ENCODE measurements around the gene NECTIN4. TPM values are rescaled to one million over a fixed set of nuclear protein-coding genes. Genes with fewer than 3 reads are reported as not detected.

Gene NECTIN4
- total and polyA plus RNA-seq, 10 of the 15 experiments (the other 5 are each of a cell fraction or from before 2014, with no cell fraction given) = 2.8 to 8.7 (median 3.7) TPM

- 0 out of 2 replicates have a peak, but pooled peaks have one; percentile 76 for TF ChIP-seq TCF3 (IDR thresholded peaks at IDR 0.05; ENCODE audit: borderline replicate concordance, insufficient read depth, low read depth, low read length)
- peak; percentile 43; the same call in 1 of the 2 replicates for TF ChIP-seq HDGF (IDR thresholded peaks at IDR 0.05)
- TF ChIP-seq CBX5 (IDR thresholded peaks at IDR 0.05; ENCODE audit: low read depth) = no peak
- 0 out of 2 replicates have a peak, but pooled peaks have one; percentile 0 for TF ChIP-seq SMC3 (IDR thresholded peaks at IDR 0.05; ENCODE audit: borderline replicate concordance, low read length)
- peak; percentile 61; the same call in 1 of the 2 replicates for TF ChIP-seq SPI1 (IDR thresholded peaks at IDR 0.05; ENCODE audit: borderline replicate concordance, insufficient read depth, low read depth, low read length)
- TF ChIP-seq ZNF592 (IDR thresholded peaks at IDR 0.05) = no peak
- TF ChIP-seq RUNX3 (IDR thresholded peaks at IDR 0.05; ENCODE audit: low read length) = 0 out of 2 replicates have a peak, but pooled peaks have one; percentile 11
- TF ChIP-seq PKNOX1 (IDR thresholded peaks at IDR 0.05) = peak; percentile 96
- no peak for TF ChIP-seq ZSCAN29 (IDR thresholded peaks at IDR 0.05)
- TF ChIP-seq CHD2 (IDR thresholded peaks at IDR 0.05; ENCODE audit: borderline replicate concordance, low read depth, low read length) = peak; percentile 60; the same call in 1 of the 2 replicates
- TF ChIP-seq IKZF2 (IDR thresholded peaks at IDR 0.05) = peak; percentile 62 to 83; a peak in 3 of 4 replicates
- TF ChIP-seq SREBF2 (IDR thresholded peaks at IDR 0.05; ENCODE audit: low read length) = no peak; the same call in 1 of the 2 replicates
- TF ChIP-seq RBBP5 (conservative IDR thresholded peaks at IDR 0.05) = no peak
- peak; percentile 64; the same call in 1 of the 2 replicates for TF ChIP-seq SIN3A (IDR thresholded peaks at IDR 0.05; ENCODE audit: low read depth, low read length)
- TF ChIP-seq PBX3 (IDR thresholded peaks at IDR 0.05; ENCODE audit: insufficient replicate concordance, low read depth, low read length) = peak; percentile 90
- TF ChIP-seq MYB (IDR thresholded peaks at IDR 0.05; ENCODE audit: borderline replicate concordance, low read depth, low read length) = 0 out of 2 replicates have a peak, but pooled peaks have one; percentile 23
- peak; percentile 42; the same call in 1 of the 2 replicates for TF ChIP-seq CREM (IDR thresholded peaks at IDR 0.05; ENCODE audit: low read depth)
- 0 out of 3 replicates have a peak, but pooled peaks have one; percentile 6 for TF ChIP-seq POU2F2 (IDR thresholded peaks at IDR 0.05; ENCODE audit: borderline replicate concordance, low read depth, low read length)
- 0 out of 2 replicates have a peak, but pooled peaks have one; percentile 18 for TF ChIP-seq NBN (IDR thresholded peaks at IDR 0.05)
- TF ChIP-seq EED (IDR thresholded peaks at IDR 0.05; ENCODE audit: low read depth) = peak; percentile 64
- TF ChIP-seq E2F8 (IDR thresholded peaks at IDR 0.05; ENCODE audit: low read depth, partially characterized antibody) = no peak
These were observed 68.0 kb downstream of the NECTIN4 start (continued) for GRCh38 chr1:161021165-161021969.

Data from GM12878 (cell line).